HG02885 (cell line): Measurements from ENCODE around the gene CAMK4.

Experiments
- ATAC-seq: cut with Tn5 transposase; IDR thresholded peaks from one replicate; pipeline ENCODE4 v1.9.1; 2021; ENCODE audit warnings: mild to moderate bottlenecking; ENCODE audit not compliant: unreplicated experiment, poor library complexity

The CAMK4 gene

GRCh38 chr5:111512375-111513130 is 288.4 kb downstream of the CAMK4 start, which contains the start of gene STARD4:
Gene STARD4, minus strand, starts transcription at chr5:111512535. Its CDS starts 5,102 bp downstream, at chr5:111507433.
- ATAC-seq: peak; percentile 90

- ATAC-seq: no peak
Observed at GRCh38 chr5:111513131-111513520, 288.9 kb downstream of the CAMK4 start.

- ATAC-seq: no peak
Observed at GRCh38 chr5:111514087-111514486, 289.9 kb downstream of the CAMK4 start.

GRCh38 chr5:111517853-111518501 is 293.8 kb downstream of the CAMK4 start:
- ATAC-seq: peak; percentile 43

- no peak for ATAC-seq
Observed at GRCh38 chr5:111518777-111519176, 294.6 kb downstream of the CAMK4 start.

- ATAC-seq: no peak
Observed at GRCh38 chr5:111520908-111521307, 296.7 kb downstream of the CAMK4 start.

- no peak for ATAC-seq
Observed at GRCh38 chr5:111528056-111528455, 303.9 kb downstream of the CAMK4 start.

- ATAC-seq: peak; percentile 80
Observed at GRCh38 chr5:111530298-111530740, 306.1 kb downstream of the CAMK4 start.

GRCh38 chr5:111532886-111533582 is 308.9 kb downstream of the CAMK4 start:
- no peak for ATAC-seq

- no peak for ATAC-seq
Observed at GRCh38 chr5:111535879-111536549, 311.8 kb downstream of the CAMK4 start.

GRCh38 chr5:111537141-111538024 is 313.2 kb downstream of the CAMK4 start:
- no peak for ATAC-seq
